ENCODE measurements around the gene KASH5.
A peak's percentile ranks its signal among the peaks of the same experiment; 100 is the strongest.

The KASH5 gene, protein sequence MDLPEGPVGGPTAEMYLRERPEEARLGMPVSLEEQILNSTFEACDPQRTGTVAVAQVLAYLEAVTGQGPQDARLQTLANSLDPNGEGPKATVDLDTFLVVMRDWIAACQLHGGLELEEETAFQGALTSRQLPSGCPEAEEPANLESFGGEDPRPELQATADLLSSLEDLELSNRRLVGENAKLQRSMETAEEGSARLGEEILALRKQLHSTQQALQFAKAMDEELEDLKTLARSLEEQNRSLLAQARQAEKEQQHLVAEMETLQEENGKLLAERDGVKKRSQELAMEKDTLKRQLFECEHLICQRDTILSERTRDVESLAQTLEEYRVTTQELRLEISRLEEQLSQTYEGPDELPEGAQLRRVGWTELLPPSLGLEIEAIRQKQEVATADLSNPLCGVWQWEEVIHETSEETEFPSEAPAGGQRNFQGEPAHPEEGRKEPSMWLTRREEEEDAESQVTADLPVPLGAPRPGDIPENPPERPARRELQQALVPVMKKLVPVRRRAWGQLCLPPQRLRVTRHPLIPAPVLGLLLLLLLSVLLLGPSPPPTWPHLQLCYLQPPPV

DNA sequence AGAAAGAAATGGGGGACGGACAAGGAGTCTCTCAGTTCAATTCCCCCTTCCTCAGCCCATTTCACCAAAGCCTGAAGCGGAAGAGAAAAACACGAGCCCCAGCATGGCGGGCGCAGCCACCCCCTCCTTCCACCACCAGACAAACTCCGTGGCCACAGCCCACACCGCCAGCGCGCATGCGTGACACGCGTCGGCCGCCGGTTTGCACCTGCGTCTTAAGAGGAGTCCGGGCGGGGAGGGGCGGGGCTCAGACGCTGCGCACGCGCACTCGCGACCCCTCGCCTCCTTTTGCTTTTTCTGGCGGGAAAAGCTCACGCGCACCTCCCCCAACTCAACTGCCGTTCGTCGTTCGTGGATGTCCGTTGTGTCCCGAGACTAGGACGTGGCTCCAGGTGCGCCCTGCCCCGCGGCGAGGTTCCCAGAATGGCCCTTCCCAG lies at the start of gene KASH5:
TSS of gene KASH5 (plus strand) at position 314 of the 437 bp plus-strand sequence. CDS start 2,635 bp downstream, outside the sequence.
- Histone ChIP-seq H3K36me3 (no peaks in the 10 kb centered on the region), H3K9me3 (ENCODE audit: severe bottlenecking) (no peaks in the 10 kb centered on the region), H3K4me3 (ENCODE audit: low read depth, low read length) (no peak within 1 kb of the TSS), H3K27me3 (ENCODE audit: insufficient read depth, low read depth, severe bottlenecking) (no peaks in the 10 kb centered on the region), H3K27ac (no peak within 1 kb of the TSS)
- TF ChIP-seq, protein P1, sequence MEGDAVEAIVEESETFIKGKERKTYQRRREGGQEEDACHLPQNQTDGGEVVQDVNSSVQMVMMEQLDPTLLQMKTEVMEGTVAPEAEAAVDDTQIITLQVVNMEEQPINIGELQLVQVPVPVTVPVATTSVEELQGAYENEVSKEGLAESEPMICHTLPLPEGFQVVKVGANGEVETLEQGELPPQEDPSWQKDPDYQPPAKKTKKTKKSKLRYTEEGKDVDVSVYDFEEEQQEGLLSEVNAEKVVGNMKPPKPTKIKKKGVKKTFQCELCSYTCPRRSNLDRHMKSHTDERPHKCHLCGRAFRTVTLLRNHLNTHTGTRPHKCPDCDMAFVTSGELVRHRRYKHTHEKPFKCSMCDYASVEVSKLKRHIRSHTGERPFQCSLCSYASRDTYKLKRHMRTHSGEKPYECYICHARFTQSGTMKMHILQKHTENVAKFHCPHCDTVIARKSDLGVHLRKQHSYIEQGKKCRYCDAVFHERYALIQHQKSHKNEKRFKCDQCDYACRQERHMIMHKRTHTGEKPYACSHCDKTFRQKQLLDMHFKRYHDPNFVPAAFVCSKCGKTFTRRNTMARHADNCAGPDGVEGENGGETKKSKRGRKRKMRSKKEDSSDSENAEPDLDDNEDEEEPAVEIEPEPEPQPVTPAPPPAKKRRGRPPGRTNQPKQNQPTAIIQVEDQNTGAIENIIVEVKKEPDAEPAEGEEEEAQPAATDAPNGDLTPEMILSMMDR (IDR thresholded peaks at IDR 0.05; ENCODE audit: low read depth, low read length) = no peak
- DNase-seq = no peak

DNA sequence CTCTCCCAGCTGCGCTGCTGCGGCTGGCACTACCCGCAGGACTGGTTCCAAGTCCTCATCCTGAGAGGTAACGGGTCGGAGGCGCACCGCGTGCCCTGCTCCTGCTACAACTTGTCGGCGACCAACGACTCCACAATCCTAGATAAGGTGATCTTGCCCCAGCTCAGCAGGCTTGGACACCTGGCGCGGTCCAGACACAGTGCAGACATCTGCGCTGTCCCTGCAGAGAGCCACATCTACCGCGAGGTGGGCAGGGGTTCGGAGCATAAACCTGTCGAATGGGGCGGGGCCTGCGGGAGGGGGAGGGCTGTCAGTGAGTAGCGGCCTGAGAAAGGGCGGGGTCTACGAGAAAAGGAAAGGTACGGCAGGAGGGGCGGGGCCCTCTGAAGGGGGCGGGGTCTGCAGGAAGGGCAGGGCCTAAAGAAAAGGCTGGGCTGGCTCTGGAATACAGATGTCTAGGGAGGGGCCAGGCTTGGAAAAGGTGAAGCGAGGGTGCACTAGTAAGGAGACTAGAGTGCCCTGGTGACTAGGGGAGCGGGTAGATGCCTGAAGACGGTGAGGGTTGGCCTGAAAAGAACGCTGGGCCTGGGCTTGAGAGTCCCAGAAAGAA lies 49.3 kb upstream of the KASH5 start:
- Histone ChIP-seq H3K27ac (no peak overlapping the region), H3K9me3 (ENCODE audit: severe bottlenecking) (no peaks in the 10 kb centered on the region), H3K36me3 (peaks cover 19% of the 10 kb centered on the region), H3K4me3 (ENCODE audit: low read depth, low read length) (no peak overlapping the region), H3K27me3 (ENCODE audit: insufficient read depth, low read depth, severe bottlenecking) (no peaks in the 10 kb centered on the region)
- DNase-seq = peak; percentile 28
- TF ChIP-seq, protein P1 (IDR thresholded peaks at IDR 0.05; ENCODE audit: low read depth, low read length) = no peak

DNA sequence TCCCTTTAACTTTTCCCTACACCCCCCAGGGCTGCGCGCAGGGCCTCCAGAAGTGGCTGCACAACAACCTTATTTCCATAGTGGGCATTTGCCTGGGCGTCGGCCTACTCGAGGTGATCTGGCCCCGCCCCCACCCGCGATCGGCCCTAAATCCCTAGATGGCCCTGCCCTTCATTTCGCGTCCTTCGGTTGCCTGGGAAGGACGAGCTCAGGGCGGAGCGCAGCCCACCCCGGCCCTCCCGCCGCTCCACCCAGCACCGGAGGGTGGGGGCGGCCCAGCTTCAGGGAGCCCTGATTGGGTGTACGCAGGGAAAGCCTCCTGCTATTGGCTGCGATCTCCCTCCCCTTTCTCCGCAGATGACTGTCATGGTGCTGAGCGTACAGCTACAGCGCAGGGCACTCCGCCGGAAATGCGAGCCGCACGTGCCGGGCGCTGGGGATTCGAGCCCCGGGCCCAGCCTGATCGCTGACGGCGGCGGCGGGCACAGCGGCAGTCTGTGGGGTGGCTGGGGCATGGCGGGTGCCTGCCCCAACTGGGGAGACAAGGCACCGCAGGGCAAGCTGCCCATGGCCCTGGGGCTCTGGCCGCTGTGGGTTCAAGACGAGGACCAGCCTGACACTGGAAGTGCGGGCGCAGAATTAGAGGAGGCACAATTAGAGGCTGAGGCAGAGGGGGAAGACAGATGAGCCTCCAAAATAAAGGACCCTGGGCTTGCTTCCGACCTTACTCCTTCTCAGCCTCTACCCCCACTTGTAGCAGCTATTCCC lies 48.6 kb upstream of the KASH5 start:
- Histone ChIP-seq H3K4me3 (ENCODE audit: low read depth, low read length) (no peak overlapping the region), H3K27ac (no peak overlapping the region), H3K27me3 (ENCODE audit: insufficient read depth, low read depth, severe bottlenecking) (no peaks in the 10 kb centered on the region), H3K36me3 (peaks cover 23% of the 10 kb centered on the region), H3K9me3 (ENCODE audit: severe bottlenecking) (no peaks in the 10 kb centered on the region)
- TF ChIP-seq, protein P1 (IDR thresholded peaks at IDR 0.05; ENCODE audit: low read depth, low read length) = no peak
- no peak for DNase-seq

DNA sequence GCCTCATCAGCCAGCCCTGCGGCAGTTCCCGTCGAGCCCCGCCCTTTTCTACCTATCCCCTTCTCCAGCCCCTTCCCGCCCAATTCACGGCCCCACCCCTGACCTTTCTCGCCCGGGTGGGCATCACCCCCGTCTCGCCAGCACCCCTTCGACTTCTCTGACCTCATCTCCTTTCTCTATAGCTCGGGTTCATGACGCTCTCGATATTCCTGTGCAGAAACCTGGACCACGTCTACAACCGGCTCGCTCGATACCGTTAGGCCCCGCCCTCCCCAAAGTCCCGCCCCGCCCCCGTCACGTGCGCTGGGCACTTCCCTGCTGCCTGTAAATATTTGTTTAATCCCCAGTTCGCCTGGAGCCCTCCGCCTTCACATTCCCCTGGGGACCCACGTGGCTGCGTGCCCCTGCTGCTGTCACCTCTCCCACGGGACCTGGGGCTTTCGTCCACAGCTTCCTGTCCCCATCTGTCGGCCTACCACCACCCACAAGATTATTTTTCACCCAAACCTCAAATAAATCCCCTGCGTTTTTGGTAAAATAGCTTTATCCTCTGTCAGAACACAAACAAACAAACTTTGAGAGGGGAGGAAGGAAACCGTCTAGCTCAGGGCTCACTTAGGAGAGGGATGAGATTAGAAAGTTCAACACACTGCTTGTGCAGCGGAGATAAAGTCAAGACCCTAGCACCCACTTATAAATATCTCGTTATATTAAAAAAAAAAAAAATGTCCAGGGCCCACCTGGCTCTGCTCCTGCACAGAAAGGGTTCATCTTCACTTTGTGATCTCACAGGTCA lies 47.8 kb upstream of the KASH5 start:
- no peaks in the 10 kb centered on the region for H3K27me3 ChIP-seq (ENCODE audit: insufficient read depth, low read depth, severe bottlenecking)
- no peak overlapping the region for H3K4me3 ChIP-seq (ENCODE audit: low read depth, low read length)
- TF ChIP-seq, protein P1 (IDR thresholded peaks at IDR 0.05; ENCODE audit: low read depth, low read length) = no peak
- peak; percentile 40 for DNase-seq
- H3K36me3 ChIP-seq = peaks cover 31% of the 10 kb centered on the region
- no peaks in the 10 kb centered on the region for H3K9me3 ChIP-seq (ENCODE audit: severe bottlenecking)
- no peak overlapping the region for H3K27ac ChIP-seq

Data from WERI-Rb-1 (cell line).